ENCODE data around the gene UBE2I.

- TF ChIP-seq, protein P1, sequence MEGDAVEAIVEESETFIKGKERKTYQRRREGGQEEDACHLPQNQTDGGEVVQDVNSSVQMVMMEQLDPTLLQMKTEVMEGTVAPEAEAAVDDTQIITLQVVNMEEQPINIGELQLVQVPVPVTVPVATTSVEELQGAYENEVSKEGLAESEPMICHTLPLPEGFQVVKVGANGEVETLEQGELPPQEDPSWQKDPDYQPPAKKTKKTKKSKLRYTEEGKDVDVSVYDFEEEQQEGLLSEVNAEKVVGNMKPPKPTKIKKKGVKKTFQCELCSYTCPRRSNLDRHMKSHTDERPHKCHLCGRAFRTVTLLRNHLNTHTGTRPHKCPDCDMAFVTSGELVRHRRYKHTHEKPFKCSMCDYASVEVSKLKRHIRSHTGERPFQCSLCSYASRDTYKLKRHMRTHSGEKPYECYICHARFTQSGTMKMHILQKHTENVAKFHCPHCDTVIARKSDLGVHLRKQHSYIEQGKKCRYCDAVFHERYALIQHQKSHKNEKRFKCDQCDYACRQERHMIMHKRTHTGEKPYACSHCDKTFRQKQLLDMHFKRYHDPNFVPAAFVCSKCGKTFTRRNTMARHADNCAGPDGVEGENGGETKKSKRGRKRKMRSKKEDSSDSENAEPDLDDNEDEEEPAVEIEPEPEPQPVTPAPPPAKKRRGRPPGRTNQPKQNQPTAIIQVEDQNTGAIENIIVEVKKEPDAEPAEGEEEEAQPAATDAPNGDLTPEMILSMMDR (conservative IDR thresholded peaks at IDR 0.05 in 1 of 2, IDR thresholded peaks at IDR 0.05 in 1 of 2; ENCODE audit: low read depth in 1 of 2, low read length in 2 of 2): no peak
- TF ChIP-seq EZH2 (IDR thresholded peaks at IDR 0.05; ENCODE audit: low read length, missing control alignments): no peak
Measured at GRCh38 chr16:1271380-1271723, 38.1 kb upstream of the UBE2I start.

All from fibroblast of lung (primary cell).